ENCODE measurements around the gene GP1BA.
A peak's percentile ranks its signal among the peaks of the same experiment; 100 is the strongest.
"Not testable (repeated sequence)": the region's sequence is repeated elsewhere in the genome, so short reads cannot be mapped to it uniquely, and the experiment has no call there.

Gene GP1BA

GRCh38 chr17:4902540-4902939 lies 29.5 kb upstream of the GP1BA start:
- no peak for TF ChIP-seq CTCF (IDR thresholded peaks at IDR 0.05; ENCODE audit: low read depth, low read length)

GRCh38 chr17:4903051-4903818 lies 28.8 kb upstream of the GP1BA start, which contains the start of gene CHRNE:
Gene CHRNE, minus strand, starts transcription at chr17:4903098. Its CDS starts 35 bp downstream, at chr17:4903063.
- TF ChIP-seq CTCF (IDR thresholded peaks at IDR 0.05; ENCODE audit: low read depth, low read length), result peak; percentile 78
- peak; percentile 52 for DNase-seq (ENCODE audit: extremely low read depth, low read depth)

More at GRCh38 chr17:4902540-4902939, 29.5 kb upstream of the GP1BA start:
- no peak for DNase-seq (ENCODE audit: extremely low read depth, low read depth)

- not testable (repeated sequence) for DNase-seq (ENCODE audit: extremely low read depth, low read depth)
Observed at GRCh38 chr17:4906642-4907041, 25.4 kb upstream of the GP1BA start.

- no peak for TF ChIP-seq CTCF (IDR thresholded peaks at IDR 0.05; ENCODE audit: low read depth, low read length)
- DNase-seq (ENCODE audit: extremely low read depth, low read depth), result no peak
Observed at GRCh38 chr17:4908301-4908700, 23.8 kb upstream of the GP1BA start.

GRCh38 chr17:4908711-4909496 lies 23.2 kb upstream of the GP1BA start:
- DNase-seq (ENCODE audit: extremely low read depth, low read depth), result peak; percentile 87
- TF ChIP-seq CTCF (IDR thresholded peaks at IDR 0.05; ENCODE audit: low read depth, low read length), result peak; percentile 87

- no peak for TF ChIP-seq CTCF (IDR thresholded peaks at IDR 0.05; ENCODE audit: low read depth, low read length)
- DNase-seq (ENCODE audit: extremely low read depth, low read depth), result no peak
Observed at GRCh38 chr17:4913994-4914393, 18.1 kb upstream of the GP1BA start.

- DNase-seq (ENCODE audit: extremely low read depth, low read depth), result not testable (repeated sequence)
Observed at GRCh38 chr17:4914551-4914950, 17.5 kb upstream of the GP1BA start.

GRCh38 chr17:4919511-4920047 lies 12.5 kb upstream of the GP1BA start:
- no peak for TF ChIP-seq CTCF (IDR thresholded peaks at IDR 0.05; ENCODE audit: low read depth, low read length)
- DNase-seq (ENCODE audit: extremely low read depth, low read depth), result no peak

Data from AG09319 (cell line).